A549 treated with Hydrocortisone at 1 μM for 4 hours (cell line): Measurements from ENCODE around the gene ZBTB34. TPM values are rescaled to one million over a fixed set of nuclear protein-coding genes. Genes with fewer than 3 reads are reported as not detected.

ENCODE experiments used
- total RNA-seq: library from RNA; stranded (reverse); fragments of 200-300 nt; extraction: Qiagen RNA extraction; gene quantifications from 5 replicates; pipeline ENCODE4 v1.2.3, GENCODE V29; 2022

Gene ZBTB34, protein sequence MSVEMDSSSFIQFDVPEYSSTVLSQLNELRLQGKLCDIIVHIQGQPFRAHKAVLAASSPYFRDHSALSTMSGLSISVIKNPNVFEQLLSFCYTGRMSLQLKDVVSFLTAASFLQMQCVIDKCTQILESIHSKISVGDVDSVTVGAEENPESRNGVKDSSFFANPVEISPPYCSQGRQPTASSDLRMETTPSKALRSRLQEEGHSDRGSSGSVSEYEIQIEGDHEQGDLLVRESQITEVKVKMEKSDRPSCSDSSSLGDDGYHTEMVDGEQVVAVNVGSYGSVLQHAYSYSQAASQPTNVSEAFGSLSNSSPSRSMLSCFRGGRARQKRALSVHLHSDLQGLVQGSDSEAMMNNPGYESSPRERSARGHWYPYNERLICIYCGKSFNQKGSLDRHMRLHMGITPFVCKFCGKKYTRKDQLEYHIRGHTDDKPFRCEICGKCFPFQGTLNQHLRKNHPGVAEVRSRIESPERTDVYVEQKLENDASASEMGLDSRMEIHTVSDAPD
- 3.1 to 4.3 TPM (median 3.7 TPM) in 5 replicates for total RNA-seq

DNA sequence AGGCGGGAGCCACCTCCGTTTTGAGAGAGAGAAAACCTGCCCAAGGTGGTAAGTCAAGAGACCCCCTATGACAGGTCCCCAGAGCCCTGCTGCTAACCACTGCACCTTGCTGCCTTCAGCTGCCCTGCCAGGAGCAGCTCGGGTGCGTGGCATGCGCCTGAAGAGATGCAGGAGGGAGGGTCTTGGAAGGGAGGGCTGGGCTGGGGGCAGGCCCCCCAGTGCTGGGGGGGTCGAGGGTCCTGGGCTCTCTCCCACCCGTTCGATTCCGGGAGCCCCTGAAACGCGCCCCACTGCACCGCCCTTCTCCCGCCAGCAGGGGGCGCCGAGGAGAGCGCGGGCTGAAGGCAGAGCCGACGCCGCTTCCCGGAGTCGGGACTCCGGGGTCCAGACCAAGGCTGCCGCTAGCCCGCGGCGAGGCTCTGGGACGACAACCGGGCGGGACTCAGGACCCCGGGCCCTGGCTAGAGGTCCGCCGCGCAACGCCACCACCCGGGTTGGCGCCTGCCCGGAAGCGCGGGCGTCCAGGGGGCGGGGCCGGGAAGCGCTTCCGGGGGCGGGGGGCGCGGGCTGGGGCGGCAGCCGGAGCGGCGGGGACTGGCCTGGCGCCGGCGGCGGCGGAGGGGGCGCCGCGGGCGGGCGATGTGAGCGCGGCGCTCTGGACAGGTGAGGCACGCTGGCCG, at the start of gene ZBTB34:
Gene ZBTB34 (plus strand): TSS at position 563 of the 680 bp plus-strand sequence. CDS start 18,761 bp downstream, outside the sequence.

GRCh38 chr9:126914458-126915280, 54.2 kb downstream of the ZBTB34 start, which contains the start of gene RALGPS1:
RALGPS1 (plus strand) TSS chr9:126914782; CDS start chr9:126962290, 47,508 bp downstream.

Other genes starting within 250 kb of the ZBTB34 start
- gene LMX1B, start 246.7 kb upstream of the ZBTB34 start, total RNA-seq, result 1.4 to 1.7 TPM (median 1.4 TPM) in 5 replicates
- 6.5 to 17.9 TPM (median 7.8 TPM) in 5 replicates for gene ZBTB43, start 55.6 kb upstream of the ZBTB34 start, total RNA-seq
- gene RALGPS1, start 54.1 kb downstream of the ZBTB34 start, total RNA-seq, result 1.4 to 2.5 TPM (median 2.0 TPM) in 5 replicates